MM.1S (cell line): ENCODE data around the gene CYGB.

Experiments
- EZH2phosphoT487 ChIP-seq: fragments of 300-600 bp; sonication (generic); IDR thresholded peaks from 2 replicates; pipeline ENCODE4 v1.6.1; 2018; ENCODE audit warnings: antibody characterized with exemption, low read length
- TF ChIP-seq, protein P1 (sequence below): fragments of 300-600 bp; sonication (generic); IDR thresholded peaks from 2 replicates; pipeline ENCODE4 v1.5.1; 2016; ENCODE audit warnings: antibody characterized with exemption, low read length, mixed read lengths

DNA sequence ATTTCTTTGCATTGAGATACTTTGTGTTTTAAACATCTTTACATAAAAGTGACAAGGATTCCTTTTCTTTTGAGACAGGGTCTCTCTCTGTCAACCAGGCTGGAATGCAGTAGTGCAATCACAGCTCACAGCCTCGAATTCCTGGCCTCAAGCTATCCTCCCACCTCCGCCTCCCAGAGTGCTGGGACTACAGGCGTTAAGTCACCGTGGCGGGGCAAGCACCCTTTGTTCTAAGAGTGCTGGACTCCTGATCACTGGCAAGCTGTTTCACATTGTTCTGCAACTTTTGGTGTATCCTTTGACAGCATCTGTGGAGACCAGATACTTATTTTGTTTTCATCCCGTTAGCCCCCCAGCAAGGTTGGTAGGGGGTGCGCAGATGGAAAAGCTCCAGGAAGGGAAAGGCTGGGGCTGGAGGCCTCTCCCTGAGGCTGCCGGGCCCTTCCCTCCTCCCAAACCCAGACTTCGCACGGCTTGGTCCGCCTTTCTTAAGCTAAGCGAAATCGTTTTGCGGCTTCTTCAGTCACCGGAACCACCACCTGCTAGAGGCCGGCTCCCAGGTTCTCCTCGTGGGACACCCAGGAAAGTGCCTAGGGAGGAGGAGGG is 47.0 kb upstream of the CYGB start:
- TF ChIP-seq, protein P1, sequence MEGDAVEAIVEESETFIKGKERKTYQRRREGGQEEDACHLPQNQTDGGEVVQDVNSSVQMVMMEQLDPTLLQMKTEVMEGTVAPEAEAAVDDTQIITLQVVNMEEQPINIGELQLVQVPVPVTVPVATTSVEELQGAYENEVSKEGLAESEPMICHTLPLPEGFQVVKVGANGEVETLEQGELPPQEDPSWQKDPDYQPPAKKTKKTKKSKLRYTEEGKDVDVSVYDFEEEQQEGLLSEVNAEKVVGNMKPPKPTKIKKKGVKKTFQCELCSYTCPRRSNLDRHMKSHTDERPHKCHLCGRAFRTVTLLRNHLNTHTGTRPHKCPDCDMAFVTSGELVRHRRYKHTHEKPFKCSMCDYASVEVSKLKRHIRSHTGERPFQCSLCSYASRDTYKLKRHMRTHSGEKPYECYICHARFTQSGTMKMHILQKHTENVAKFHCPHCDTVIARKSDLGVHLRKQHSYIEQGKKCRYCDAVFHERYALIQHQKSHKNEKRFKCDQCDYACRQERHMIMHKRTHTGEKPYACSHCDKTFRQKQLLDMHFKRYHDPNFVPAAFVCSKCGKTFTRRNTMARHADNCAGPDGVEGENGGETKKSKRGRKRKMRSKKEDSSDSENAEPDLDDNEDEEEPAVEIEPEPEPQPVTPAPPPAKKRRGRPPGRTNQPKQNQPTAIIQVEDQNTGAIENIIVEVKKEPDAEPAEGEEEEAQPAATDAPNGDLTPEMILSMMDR: no peak
- no peak for TF ChIP-seq EZH2phosphoT487
